ENCODE data around the gene MAN1C1.

DNA sequence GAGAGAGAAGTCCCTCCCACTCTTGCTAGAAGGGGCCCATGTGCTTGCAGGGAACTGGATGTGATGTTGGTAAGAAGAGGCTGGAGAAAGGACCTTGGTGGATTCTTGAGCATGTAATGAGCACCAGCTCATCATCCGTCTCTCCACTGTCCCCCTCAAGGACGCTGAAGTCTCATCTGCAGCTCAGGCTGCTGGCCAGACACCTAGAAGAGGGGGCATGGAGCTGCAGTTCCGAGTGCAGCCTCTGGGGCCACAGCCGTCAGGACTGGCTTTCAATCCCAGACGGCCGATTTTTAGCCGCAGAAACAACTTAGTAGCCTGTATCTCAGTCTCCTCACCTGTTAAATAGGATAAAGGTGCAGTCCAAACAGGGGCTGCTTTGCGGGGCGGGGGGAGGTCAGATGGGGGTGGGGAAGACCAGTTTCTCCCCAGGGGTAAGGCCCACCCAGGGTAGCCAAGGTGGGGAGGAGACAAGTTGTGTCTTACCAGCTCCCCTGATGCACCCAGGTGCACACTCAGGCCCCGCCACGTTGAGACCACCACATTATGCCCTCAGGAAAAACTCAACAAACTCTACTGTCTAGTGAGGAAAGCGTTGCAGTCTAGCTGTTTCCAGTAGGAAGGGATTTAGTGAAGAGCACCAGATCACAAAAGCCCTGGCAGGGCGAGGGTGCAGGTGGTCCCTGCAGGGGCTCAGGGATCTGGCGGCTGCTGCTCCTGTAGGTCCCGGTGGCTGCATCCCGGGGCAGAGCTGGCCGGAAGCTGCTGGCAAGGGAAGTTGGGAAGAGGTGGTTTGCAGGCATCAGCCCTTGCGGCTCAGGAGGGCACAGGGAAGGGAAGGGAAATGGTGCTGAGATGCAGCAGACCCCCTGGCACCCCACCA is 43.6 kb upstream of the MAN1C1 start:
- TF ChIP-seq EZH2phosphoT487 (conservative IDR thresholded peaks at IDR 0.05; ENCODE audit: low read length): no peak
- TF ChIP-seq CTCF (IDR thresholded peaks at IDR 0.05; ENCODE audit: insufficient read depth, low read length, poor library complexity, severe bottlenecking): peak; percentile 37
